Measurements from ENCODE around the gene GTF3C5.
"Not testable (repeated sequence)": the region's sequence is repeated elsewhere in the genome, so short reads cannot be mapped to it uniquely, and the experiment has no call there.

GTF3C5 gene

GRCh38 chr9:132996526-132996925 lies 34.3 kb upstream of the GTF3C5 start:
- no peak for DNase-seq (ENCODE audit: low spot score)

- DNase-seq (ENCODE audit: low spot score) = no peak
Observed at GRCh38 chr9:132997591-132997990, 33.2 kb upstream of the GTF3C5 start.

GRCh38 chr9:132998221-132998620 lies 32.6 kb upstream of the GTF3C5 start:
- DNase-seq (ENCODE audit: low spot score) = not testable (repeated sequence)

- DNase-seq (ENCODE audit: low spot score) = no peak
Observed at GRCh38 chr9:132998831-132999635, 31.8 kb upstream of the GTF3C5 start.

- no peak for DNase-seq (ENCODE audit: low spot score)
Observed at GRCh38 chr9:133002147-133003070, 28.4 kb upstream of the GTF3C5 start.

- no peak for DNase-seq (ENCODE audit: low spot score)
Observed at GRCh38 chr9:133003071-133003461, 27.7 kb upstream of the GTF3C5 start.

GRCh38 chr9:133003671-133004090 lies 27.1 kb upstream of the GTF3C5 start:
- DNase-seq (ENCODE audit: low spot score) = no peak

- no peak for DNase-seq (ENCODE audit: low spot score)
Observed at GRCh38 chr9:133004091-133004998, 26.5 kb upstream of the GTF3C5 start.

- DNase-seq (ENCODE audit: low spot score) = no peak
Observed at GRCh38 chr9:133004999-133005760, 25.6 kb upstream of the GTF3C5 start.

GRCh38 chr9:133005957-133006356 lies 24.8 kb upstream of the GTF3C5 start:
- no peak for DNase-seq (ENCODE audit: low spot score)

GRCh38 chr9:133006731-133007352 lies 24.0 kb upstream of the GTF3C5 start:
- no peak for DNase-seq (ENCODE audit: low spot score)

- DNase-seq (ENCODE audit: low spot score) = no peak
Observed at GRCh38 chr9:133008406-133008805, 22.4 kb upstream of the GTF3C5 start.

- no peak for DNase-seq (ENCODE audit: low spot score)
Observed at GRCh38 chr9:133008824-133009223, 22.0 kb upstream of the GTF3C5 start.

GRCh38 chr9:133009906-133010582 lies 20.8 kb upstream of the GTF3C5 start:
- DNase-seq (ENCODE audit: low spot score) = no peak

GRCh38 chr9:133014696-133015095 lies 16.1 kb upstream of the GTF3C5 start:
- DNase-seq (ENCODE audit: low spot score) = no peak

GRCh38 chr9:133023117-133023890 lies 7.5 kb upstream of the GTF3C5 start:
- peak; percentile 24 for DNase-seq (ENCODE audit: low spot score)

- DNase-seq (ENCODE audit: low spot score) = no peak
Observed at GRCh38 chr9:133026426-133026825, 4.4 kb upstream of the GTF3C5 start.

- DNase-seq (ENCODE audit: low spot score) = no peak
Observed at GRCh38 chr9:133027134-133027533, 3.7 kb upstream of the GTF3C5 start.

GRCh38 chr9:133028221-133028620 lies 2.6 kb upstream of the GTF3C5 start:
- DNase-seq (ENCODE audit: low spot score) = no peak

GRCh38 chr9:133029994-133030316 lies 842 bp upstream of the GTF3C5 start:
- DNase-seq (ENCODE audit: low spot score) = no peak

Data from CD4-positive, alpha-beta T cell treated with Interleukin-2 at 100 ng/mL for 4 hours (primary cell).